ENCODE data around the gene KPNA1.

DNA sequence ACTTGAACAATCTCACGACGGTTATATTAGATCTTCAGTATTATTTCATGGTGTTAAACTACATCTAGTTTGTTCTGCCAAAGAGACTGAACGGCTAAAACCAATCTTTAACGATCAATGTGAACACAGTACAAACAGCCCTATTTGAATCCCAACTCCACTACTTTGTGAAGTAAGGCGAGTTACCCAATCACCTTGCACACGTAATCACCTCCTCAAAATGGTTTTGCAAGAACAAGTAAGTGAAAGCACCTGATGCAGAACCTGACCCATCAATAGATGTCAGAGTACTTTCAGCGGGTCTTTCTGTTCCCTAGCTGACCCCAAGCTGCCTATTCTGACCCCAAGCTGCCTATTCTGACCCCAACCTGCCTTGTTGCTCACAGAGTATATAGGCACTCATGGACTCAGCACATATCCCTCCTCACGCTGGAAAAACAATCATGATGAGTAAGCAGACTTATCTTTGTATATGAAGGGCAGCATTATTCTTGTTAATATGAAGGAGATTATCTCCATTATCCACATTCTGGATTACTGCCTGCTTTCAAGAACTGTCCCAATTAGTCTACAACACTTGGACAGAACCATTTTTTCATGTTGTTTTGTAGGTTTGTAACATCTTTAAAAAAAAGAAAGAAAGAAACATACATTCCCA is 3.7 kb downstream of the KPNA1 start:
- TF ChIP-seq, protein P1, sequence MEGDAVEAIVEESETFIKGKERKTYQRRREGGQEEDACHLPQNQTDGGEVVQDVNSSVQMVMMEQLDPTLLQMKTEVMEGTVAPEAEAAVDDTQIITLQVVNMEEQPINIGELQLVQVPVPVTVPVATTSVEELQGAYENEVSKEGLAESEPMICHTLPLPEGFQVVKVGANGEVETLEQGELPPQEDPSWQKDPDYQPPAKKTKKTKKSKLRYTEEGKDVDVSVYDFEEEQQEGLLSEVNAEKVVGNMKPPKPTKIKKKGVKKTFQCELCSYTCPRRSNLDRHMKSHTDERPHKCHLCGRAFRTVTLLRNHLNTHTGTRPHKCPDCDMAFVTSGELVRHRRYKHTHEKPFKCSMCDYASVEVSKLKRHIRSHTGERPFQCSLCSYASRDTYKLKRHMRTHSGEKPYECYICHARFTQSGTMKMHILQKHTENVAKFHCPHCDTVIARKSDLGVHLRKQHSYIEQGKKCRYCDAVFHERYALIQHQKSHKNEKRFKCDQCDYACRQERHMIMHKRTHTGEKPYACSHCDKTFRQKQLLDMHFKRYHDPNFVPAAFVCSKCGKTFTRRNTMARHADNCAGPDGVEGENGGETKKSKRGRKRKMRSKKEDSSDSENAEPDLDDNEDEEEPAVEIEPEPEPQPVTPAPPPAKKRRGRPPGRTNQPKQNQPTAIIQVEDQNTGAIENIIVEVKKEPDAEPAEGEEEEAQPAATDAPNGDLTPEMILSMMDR (IDR thresholded peaks at IDR 0.05), result no peak
- TF ChIP-seq POLR2A (IDR thresholded peaks at IDR 0.05), result no peak
